NCI-H1694 (cell line): ENCODE measurements around the gene POC1B.
A peak's percentile ranks its signal among the peaks of the same experiment; 100 is the strongest.

Source experiments
- DNase-seq: peaks from one replicate; lab custom pipeline; 2025; lab: John Stamatoyannopoulos, UW

Gene POC1B

GRCh38 chr12:89525824-89526770 lies at the start of gene POC1B:
POC1B (minus strand) TSS chr12:89526047; CDS start chr12:89525895, 152 bp downstream.
- peak; percentile 59 for DNase-seq

DNA sequence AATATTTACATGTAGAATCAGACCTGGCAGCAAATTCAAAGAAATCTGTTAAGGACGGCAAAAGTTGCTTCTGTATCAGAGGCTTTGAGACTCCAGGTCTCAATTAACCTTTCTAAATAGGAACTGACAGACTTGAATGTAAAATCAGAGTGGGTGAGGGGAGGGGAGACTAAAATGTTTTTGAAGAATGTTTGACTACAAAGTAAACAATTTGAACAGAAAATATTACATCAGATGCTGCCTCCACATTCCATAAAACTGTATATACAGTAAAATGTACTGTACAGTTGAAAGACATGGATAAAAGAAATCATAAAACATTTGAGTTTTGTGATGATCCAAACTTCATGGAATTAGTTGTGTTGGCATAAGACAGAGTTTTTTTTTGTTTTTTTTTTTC lies 49.5 kb upstream of the POC1B start:
- no peak for DNase-seq

DNA sequence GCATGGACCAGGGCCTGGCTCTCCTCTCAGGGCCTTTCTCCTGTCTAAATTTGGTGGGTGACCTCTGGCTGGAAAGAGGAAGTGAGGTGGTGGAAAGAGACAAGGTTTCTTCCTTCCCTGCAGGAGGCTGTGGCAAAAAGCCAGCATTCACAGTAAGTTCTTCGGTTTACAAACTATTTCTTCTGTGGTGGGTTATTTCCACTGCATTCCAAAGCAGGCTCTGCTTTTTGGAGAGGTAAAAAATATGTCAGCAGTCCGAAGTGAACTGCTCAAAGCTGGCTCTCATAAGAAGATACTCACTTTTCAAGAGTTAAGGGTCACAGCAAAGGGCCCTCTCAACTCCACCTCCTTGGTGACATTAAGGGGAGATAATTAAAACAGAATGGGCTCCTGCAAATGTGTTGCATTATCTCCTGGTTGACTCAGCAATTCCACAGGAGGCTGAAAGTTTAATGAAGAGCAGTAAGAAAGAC lies 48.9 kb upstream of the POC1B start:
- no peak for DNase-seq

- no peak for DNase-seq
Measured at GRCh38 chr12:89573051-89573810, 47.4 kb upstream of the POC1B start.

GRCh38 chr12:89571491-89572195 lies 45.8 kb upstream of the POC1B start:
- DNase-seq, result no peak

DNA sequence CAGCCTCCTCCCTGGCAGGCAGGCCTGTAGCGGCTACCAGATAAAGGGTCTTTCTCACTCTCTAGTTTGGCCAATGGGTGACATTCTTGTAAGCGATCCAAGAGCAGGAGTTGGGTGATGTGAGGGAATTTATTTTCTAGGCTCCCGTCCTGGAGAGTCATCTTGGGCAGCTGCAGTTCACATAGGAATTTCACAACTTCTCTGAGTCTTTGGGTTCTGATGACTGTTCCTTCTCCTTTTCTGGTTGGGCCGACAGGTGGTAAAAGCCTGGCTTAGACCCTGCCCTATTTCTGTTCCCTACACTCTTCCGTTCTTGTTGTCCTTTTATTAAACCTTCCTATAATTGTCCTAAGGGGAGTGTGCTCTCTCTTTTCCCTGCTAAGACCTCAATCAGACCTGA lies 42.6 kb upstream of the POC1B start:
- DNase-seq, result no peak

- DNase-seq, result no peak
Measured at GRCh38 chr12:89567691-89568239, 41.9 kb upstream of the POC1B start.

DNA sequence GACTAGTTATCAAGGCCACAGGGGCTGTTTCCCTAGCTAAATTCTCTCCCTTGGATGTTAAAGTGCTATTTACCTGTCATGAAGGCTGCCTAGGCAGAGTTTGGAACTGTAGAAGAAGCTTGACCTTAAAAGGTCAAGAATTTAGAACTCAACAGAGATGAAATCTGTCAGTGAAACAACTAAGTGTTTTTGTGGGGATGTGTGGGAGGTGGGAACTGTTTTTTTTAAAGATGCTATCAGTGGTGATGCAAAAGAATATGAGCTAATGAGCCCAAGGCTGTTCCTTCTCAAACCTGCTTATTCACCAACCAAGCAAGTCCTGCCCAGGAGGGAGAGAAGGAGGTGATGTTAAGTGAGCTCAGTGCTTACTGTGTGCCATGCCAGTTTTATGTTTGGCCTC lies 40.8 kb upstream of the POC1B start:
- no peak for DNase-seq

DNA sequence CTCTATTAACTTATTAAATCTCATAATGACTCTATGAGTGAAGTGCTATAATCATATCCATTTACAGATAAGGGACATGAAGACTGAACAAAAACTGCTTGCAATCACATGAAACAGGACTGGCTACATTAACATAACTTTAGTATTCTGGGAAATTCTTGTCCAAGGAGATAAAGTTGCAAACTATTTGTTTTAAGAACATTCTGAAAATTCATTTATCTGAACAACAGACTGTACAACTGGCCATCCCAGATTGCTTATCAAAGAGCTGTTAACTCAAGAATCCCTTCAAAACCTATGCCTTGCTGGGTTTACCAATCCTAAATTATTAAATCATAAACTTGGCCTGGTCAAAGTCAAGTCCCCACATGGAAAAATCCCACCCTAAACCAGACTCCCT lies 39.2 kb upstream of the POC1B start:
- DNase-seq, result no peak

- no peak for DNase-seq
Measured at GRCh38 chr12:89559753-89560152, 33.9 kb upstream of the POC1B start.

DNA sequence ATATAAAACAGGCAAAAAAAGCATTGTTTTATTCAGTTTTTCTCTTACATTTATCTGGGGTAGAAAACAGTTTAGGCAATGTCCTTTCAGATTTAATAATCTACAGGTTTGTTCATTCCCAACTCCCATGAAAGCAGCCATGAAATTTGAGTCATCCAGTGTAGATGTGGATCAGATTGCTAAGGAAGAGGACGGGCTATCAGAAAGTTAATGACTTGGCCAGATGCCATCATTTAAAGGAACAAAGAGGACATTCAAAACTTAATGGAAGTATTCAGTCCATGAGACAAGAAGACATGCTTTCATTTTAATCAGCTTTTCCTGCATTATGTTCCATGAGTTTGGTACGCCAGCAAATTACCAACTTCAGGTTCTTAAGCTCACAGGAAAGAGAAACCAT lies 31.1 kb upstream of the POC1B start:
- no peak for DNase-seq

GRCh38 chr12:89552376-89552775 lies 26.5 kb upstream of the POC1B start:
- DNase-seq, result no peak

DNA sequence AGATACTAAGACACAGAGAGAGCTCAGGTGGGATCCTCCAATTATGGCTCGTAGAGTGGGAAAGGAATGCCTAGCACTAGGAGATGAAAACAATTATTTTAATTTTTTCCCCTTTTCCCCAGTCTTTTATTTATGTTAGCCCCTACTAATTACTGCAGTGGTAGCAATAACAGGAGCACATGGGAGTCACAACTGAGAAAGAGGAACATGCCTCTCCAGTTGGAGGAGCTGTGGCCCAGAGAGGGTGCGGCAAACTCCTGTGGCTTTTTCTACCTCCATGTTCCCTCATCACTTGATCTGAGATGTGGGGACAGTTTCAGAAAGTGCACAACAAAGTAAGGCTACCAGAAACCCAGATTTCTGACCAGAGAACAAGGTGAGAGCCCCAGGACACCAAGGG lies 25.9 kb upstream of the POC1B start:
- no peak for DNase-seq

DNA sequence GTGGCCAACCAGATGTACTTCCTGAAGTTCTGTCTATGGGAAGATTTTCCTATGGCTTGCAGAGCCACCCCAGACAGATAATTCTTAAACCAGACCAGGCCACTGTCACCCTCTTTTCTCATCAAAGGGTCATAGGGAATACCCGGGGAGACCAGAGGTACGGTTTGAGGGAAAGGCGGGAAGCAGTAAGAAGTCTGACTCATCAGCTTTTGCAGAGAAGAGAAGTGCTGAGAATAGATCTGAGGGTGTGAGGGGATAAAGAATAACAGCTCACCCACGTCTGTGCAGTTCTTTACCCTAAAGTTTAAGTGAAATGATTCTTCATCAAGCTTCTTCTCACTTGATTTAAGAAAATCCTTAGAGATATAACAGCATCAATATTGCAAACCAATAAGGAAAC lies 21.3 kb upstream of the POC1B start:
- DNase-seq, result no peak

- no peak for DNase-seq
Measured at GRCh38 chr12:89546151-89546550, 20.3 kb upstream of the POC1B start.

DNA sequence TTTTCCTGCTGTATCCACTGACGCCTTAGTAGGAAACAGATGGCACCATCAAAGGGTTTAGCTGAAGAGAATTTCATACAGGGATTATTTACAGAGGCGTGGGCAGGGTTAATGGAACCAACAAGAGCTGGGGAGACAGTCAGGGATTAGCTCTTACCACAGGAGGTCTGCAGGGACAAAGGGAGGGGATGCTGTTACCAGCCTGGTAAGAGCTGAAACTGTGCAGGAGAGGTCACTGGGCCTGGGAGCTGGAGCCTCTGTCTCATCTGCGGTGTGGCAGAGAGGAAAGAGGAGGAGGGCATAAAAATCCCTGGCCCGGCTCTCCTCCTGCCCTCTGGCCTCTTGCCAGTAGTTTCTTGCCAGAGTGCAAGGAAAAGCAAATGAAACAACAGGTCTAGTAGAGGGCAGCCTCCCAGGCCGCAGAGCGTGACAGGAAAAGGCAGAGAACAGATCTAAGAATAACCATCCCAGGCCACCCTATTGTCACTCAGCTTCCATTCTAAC lies 18.9 kb upstream of the POC1B start:
- DNase-seq, result peak; percentile 27

DNA sequence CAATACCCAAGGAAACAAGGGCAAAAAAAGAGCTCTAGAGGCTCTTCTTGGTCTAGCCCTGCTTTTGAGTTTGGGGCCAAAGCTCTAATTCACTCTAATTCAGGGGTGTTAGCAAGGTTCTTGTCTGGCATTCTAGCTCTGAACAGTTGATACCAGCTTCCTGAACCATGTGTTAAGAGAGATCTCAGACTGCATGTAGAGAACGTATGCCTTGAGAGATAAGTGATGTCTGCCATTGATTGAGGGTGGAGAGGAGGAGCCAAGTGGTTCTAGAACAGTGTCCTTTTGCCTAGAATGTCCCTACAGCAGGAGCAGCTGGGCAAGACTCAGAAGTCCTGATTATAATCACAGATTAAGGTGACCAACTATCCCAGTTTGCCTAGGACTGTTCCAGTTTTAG lies 18.2 kb upstream of the POC1B start:
- no peak for DNase-seq

DNA sequence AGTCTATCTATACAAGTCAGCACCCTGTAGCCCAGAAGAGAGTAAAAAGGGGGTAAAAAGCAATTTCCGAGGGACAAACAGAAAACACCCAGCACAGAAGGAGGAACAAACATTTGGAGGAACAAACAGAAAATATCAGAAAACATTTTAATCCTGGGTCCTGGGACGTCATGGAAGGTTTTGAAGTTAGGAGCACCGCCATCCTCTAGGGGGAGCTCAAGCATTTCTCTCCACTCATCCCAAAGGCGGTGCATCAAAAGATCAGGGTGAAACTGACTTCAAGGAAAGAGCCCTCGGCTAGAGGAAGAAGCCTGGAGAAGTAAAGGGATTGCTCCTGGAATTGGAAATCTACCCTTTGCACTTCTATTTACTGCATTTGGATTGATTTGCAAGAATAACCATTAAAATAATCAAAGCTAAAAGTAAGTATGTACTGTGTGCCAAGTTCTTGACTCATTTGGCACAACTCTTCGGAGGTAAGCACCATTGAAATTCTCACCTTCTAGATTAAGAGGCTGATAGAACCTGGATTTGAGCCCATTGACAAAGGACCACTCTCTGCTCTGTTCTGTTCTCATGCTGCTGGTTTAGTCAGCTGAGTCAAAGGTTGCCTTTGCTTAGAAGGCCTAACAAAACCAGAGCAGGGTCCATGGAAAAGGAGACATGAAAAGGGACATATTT lies 17.2 kb upstream of the POC1B start:
- DNase-seq, result peak; percentile 67

DNA sequence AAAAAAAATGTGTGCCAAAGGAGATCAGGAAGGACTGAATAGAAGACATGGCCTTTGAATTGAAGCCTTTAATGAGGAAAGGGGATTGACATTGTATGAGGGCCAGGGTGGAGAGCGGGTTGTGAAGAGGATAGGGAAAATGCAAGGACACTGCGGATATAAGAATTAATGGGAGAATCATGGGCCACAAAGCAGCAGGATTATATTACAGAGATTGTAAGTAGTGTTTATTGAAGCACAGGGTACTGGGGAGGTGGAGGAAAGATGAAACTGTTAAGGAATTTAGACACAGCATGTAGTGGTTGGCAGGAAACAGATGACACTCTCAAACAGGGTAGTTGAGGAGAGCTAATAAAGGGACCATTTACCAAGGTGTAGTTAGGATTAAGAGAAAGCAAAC lies 16.4 kb upstream of the POC1B start:
- DNase-seq, result no peak

- no peak for DNase-seq
Measured at GRCh38 chr12:89540586-89540985, 14.7 kb upstream of the POC1B start.
